HCT116 (cell line): Measurements from ENCODE around the gene DOCK4. TPM values are rescaled to one million over a fixed set of nuclear protein-coding genes. Genes with fewer than 3 reads are reported as not detected.

Experiments used
- ATAC-seq: fragments of 200-7000 bp; cut with Tn5 transposase; 2 replicates; pipeline ENCODE4 v1.9.1; 2020; ENCODE audit warnings: mild to moderate bottlenecking, moderate library complexity
- BruUV-seq: library from RNA; stranded (reverse); fragments of 400-500 nt; replicated peaks from 2 replicates; lab custom pipeline; 2021; lab: Mats Ljungman, UMichigan
- CTCF ChIA-PET: fragments of 300-600 bp; sonication (Branson Sonifier 250); formaldehyde crosslinking; loops from one replicate; lab custom pipeline; 2021; ENCODE audit warnings: antibody characterized with exemption; lab: Charles Lee
- POLR2A ChIA-PET: fragments of 300-600, 350-600 bp; sonication (Branson Sonifier 250); formaldehyde crosslinking; loops from one replicate; lab custom pipeline; 2021; ENCODE audit warnings: antibody characterized with exemption; lab: Charles Lee
- RAD21 ChIA-PET, 2 experiments: fragments of 300-600 bp; sonication (Branson Sonifier 250); formaldehyde crosslinking; loops; one replicate each; lab custom pipeline; 2023; ENCODE audit warnings: low total read pairs in 2 of 2; ENCODE audit not compliant: uncharacterized antibody in 2 of 2, unreplicated experiment in 2 of 2, low non-redundant PET in 1 of 2; lab: Charles Lee
- DNase-seq: peaks from one replicate; pipeline ENCODE4 v3.0.0-alpha.2; 2010; ENCODE audit warnings: low read depth, low spot score
- H2AFZ ChIP-seq: fragments of 200-600 bp; shearing (Covaris generic), sonication (generic); 2 replicates; pipeline ENCODE4 v1.6.1; 2017; ENCODE audit warnings: low read depth, mixed run types, mixed read lengths, antibody characterized with exemption, low read length; ENCODE audit not compliant: poor library complexity, severe bottlenecking
- H3K27ac ChIP-seq: 2 replicates; pipeline ENCODE4 v1.5.1; 2012; ENCODE audit warnings: low read depth, low read length
- H3K27me3 ChIP-seq: fragments of 200-600 bp; sonication (generic); 2 replicates; pipeline ENCODE4 v1.6.1; 2016; ENCODE audit warnings: mixed run types, low read length, mixed read lengths; ENCODE audit not compliant: insufficient read depth
- H3K36me3 ChIP-seq, 2 experiments: fragments of 200-500 bp in 1 of 2; fragments of 200-600 bp in 1 of 2; sonication (Bioruptor generic) in 1 of 2; sonication (generic) in 1 of 2; 2 replicates each; pipeline versions ENCODE4 v1.5.1 to v1.6.1; 2014 to 2016; ENCODE audit warnings: low read length in 2 of 2, inconsistent platforms in 1 of 2, mixed read lengths in 1 of 2, mixed run types in 1 of 2; ENCODE audit not compliant: insufficient read depth in 2 of 2, control insufficient read depth in 1 of 2
- H3K4me1 ChIP-seq, 2 experiments: fragments of 200-600 bp in 1 of 2; sonication (generic) in 1 of 2; 2 replicates each; pipeline versions ENCODE4 v1.5.1 to v1.6.1; 2012 to 2017; ENCODE audit warnings: low read length in 2 of 2, inconsistent platforms in 1 of 2, mild to moderate bottlenecking in 1 of 2, mixed read lengths in 1 of 2, mixed run types in 1 of 2, moderate library complexity in 1 of 2; ENCODE audit not compliant: insufficient read depth in 2 of 2, control insufficient read depth in 1 of 2
- H3K4me2 ChIP-seq: fragments of 200-600 bp; sonication (generic); 2 replicates; pipeline ENCODE4 v1.6.1; 2017; ENCODE audit warnings: mixed run types, low read length, mixed read lengths
- H3K4me3 ChIP-seq, 2 experiments: fragments of 200-600 bp in 1 of 2; sonication (generic) in 1 of 2; replicated peaks in 1 of 2; 2 replicates each; pipeline ENCODE4 v1.5.1; 2011 to 2016; ENCODE audit warnings: low read length in 2 of 2, control low read depth in 1 of 2, low read depth in 1 of 2, mild to moderate bottlenecking in 1 of 2, mixed read lengths in 1 of 2, mixed run types in 1 of 2
- H3K79me2 ChIP-seq: fragments of 200-600 bp; sonication (generic); 2 replicates; pipeline ENCODE4 v1.6.1; 2017; ENCODE audit warnings: mild to moderate bottlenecking, mixed run types, low read length, moderate library complexity, mixed read lengths; ENCODE audit not compliant: insufficient read depth
- H3K9ac ChIP-seq: fragments of 200-600 bp; sonication (generic); 2 replicates; pipeline ENCODE4 v1.6.1; 2016; ENCODE audit warnings: low read length, mixed read lengths
- H3K9me2 ChIP-seq: fragments of 200-600 bp; sonication (generic), shearing (Covaris generic); 2 replicates; pipeline ENCODE4 v1.6.1; 2017; ENCODE audit warnings: mixed run types, mild to moderate bottlenecking, moderate library complexity; ENCODE audit not compliant: insufficient read depth
- H3K9me3 ChIP-seq, 2 experiments: fragments of 200-500 bp in 1 of 2; fragments of 200-600 bp in 1 of 2; sonication (Bioruptor generic) in 1 of 2; sonication (generic) in 1 of 2; 2 replicates each; pipeline ENCODE4 v1.6.1; 2014 to 2017; ENCODE audit warnings: low read length in 2 of 2, mixed read lengths in 2 of 2, inconsistent platforms in 1 of 2, low read depth in 1 of 2, mild to moderate bottlenecking in 1 of 2, mixed run types in 1 of 2, moderate library complexity in 1 of 2; ENCODE audit not compliant: control insufficient read depth in 1 of 2, insufficient read depth in 1 of 2
- H4K20me1 ChIP-seq: fragments of 200-600 bp; sonication (generic), shearing (Covaris generic); 2 replicates; pipeline ENCODE4 v1.6.1; 2017; ENCODE audit warnings: mixed run types, mild to moderate bottlenecking, moderate library complexity; ENCODE audit not compliant: insufficient read depth
- EZH2 ChIP-seq: fragments of 200-600 bp; sonication (generic); IDR thresholded peaks from 2 replicates; pipeline ENCODE4 v1.6.1; 2017; ENCODE audit warnings: antibody characterized with exemption, mixed run types
- EZH2phosphoT487 ChIP-seq: fragments of 200-600 bp; IDR thresholded peaks from 2 replicates; pipeline ENCODE4 v1.6.1; 2018; ENCODE audit warnings: antibody characterized with exemption, borderline replicate concordance
- FOSL1 ChIP-seq: IDR thresholded peaks from 2 replicates; pipeline ENCODE4 v1.6.1; 2012; ENCODE audit warnings: low read depth
- POLR2A ChIP-seq: IDR thresholded peaks from 2 replicates; pipeline ENCODE4 v1.7.0; 2011; ENCODE audit warnings: borderline replicate concordance; ENCODE audit not compliant: insufficient read depth, insufficient read length; ENCODE audit errors: extremely low read depth
- POLR2AphosphoS5 ChIP-seq: IDR thresholded peaks from 2 replicates; pipeline ENCODE4 v1.6.1; 2011; ENCODE audit warnings: mild to moderate bottlenecking, low read depth, low read length, moderate library complexity
- RAD21 ChIP-seq: IDR thresholded peaks from 2 replicates; pipeline ENCODE4 v1.6.1; 2012; ENCODE audit warnings: low read depth, mild to moderate bottlenecking
- SIN3A ChIP-seq: IDR thresholded peaks from 2 replicates; pipeline ENCODE4 v1.6.1; 2012; ENCODE audit warnings: low read depth
- SP1 ChIP-seq: IDR thresholded peaks from 2 replicates; pipeline ENCODE4 v1.6.1; 2012; ENCODE audit warnings: low read depth
- TCF7L2 ChIP-seq: IDR thresholded peaks from 2 replicates; pipeline ENCODE4 v1.7.0; 2011; ENCODE audit warnings: borderline replicate concordance, inconsistent platforms; ENCODE audit not compliant: insufficient read depth, insufficient read length; ENCODE audit errors: extremely low read depth
- ZFX ChIP-seq: fragments of 450-650 bp; IDR thresholded peaks from 2 replicates; pipeline ENCODE4 v1.6.1; 2017
- intact Hi-C: fragments of 100-400 bp; cut with micrococcal nuclease; formaldehyde crosslinking; loops from 2 replicates; pipeline ENCODE4 v1.10.0; 2022
- total RNA-seq: library from RNA; stranded (reverse); gene quantifications from one replicate; pipeline ENCODE4 v1.2.1, GENCODE V29; 2021; ENCODE audit not compliant: unreplicated experiment
- TF ChIP-seq, protein P1 (sequence below): IDR thresholded peaks from 2 replicates; pipeline ENCODE4 v1.6.1; 2012
- TF ChIP-seq, protein P2 (sequence below), 3 experiments: fragments of 200-600 bp in 1 of 3; sonication (generic) in 1 of 3; IDR thresholded peaks in 2 of 3; conservative IDR thresholded peaks in 1 of 3; 2 replicates each; pipeline ENCODE4 v1.5.1; 2012 to 2017; ENCODE audit warnings: low read depth in 2 of 3, low read length in 2 of 3, antibody characterized with exemption in 1 of 3, borderline replicate concordance in 1 of 3, control low read depth in 1 of 3, mild to moderate bottlenecking in 1 of 3, mixed read lengths in 1 of 3, mixed run types in 1 of 3, moderate library complexity in 1 of 3; ENCODE audit not compliant: insufficient read depth in 1 of 3

DOCK4 gene
- total RNA-seq, 1 experiment from 2014 or later: 2.2 TPM

DNA sequence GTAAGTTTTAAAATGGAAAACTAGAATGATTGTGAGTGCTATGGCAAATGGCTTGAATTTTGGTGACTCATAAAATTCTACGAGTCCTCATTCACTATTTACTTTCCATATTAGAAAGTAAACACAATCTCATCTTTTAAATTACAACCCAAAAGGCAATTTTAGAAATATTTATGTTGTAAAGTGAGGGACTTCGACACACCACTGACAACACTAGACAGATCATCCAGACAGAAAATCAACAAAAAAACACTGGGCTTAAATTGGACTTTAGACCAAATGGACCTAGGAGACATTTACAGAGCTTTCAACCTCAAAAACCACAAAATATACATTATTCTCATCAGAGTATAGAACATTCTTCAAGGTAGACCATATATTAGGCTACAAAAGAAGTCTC, 30.4 kb upstream of the DOCK4 start:
- Histone ChIP-seq H3K9ac (no peak overlapping the region), H3K27ac (no peak overlapping the region), H3K36me3 (no peaks in the 10 kb centered on the region), H3K79me2 (peaks cover 3% of the 10 kb centered on the region; the same call in 1 of the 2 replicates), H3K27me3 (no peaks in the 10 kb centered on the region), H3K4me2 (no peak overlapping the region), H3K9me3 (no peaks in the 10 kb centered on the region), H2AFZ (no peak overlapping the region), H3K4me1 (peaks cover 0 to 6% of the 10 kb centered on the region in 2 experiments; a peak in 1 of 4 replicates), H4K20me1 (no peaks in the 10 kb centered on the region), H3K9me2 (no peaks in the 10 kb centered on the region), H3K4me3 (no peak overlapping the region)
- intact Hi-C loops: no loop called here
- ChIA-PET RAD21 (no interaction called here), POLR2A (no interaction called here), CTCF (no interaction called here)
- BruUV-seq: no TSS peak
- no peak for ATAC-seq
- DNase-seq: no peak
- no peak for TF ChIP-seq SP1
- no peak for TF ChIP-seq POLR2AphosphoS5
- no peak for TF ChIP-seq POLR2A
- no peak for TF ChIP-seq ZFX
- TF ChIP-seq, protein P1, sequence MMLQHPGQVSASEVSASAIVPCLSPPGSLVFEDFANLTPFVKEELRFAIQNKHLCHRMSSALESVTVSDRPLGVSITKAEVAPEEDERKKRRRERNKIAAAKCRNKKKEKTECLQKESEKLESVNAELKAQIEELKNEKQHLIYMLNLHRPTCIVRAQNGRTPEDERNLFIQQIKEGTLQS: no peak
- TF ChIP-seq TCF7L2: no peak
- no peak for TF ChIP-seq SIN3A
- TF ChIP-seq RAD21: no peak
- TF ChIP-seq, protein P2, sequence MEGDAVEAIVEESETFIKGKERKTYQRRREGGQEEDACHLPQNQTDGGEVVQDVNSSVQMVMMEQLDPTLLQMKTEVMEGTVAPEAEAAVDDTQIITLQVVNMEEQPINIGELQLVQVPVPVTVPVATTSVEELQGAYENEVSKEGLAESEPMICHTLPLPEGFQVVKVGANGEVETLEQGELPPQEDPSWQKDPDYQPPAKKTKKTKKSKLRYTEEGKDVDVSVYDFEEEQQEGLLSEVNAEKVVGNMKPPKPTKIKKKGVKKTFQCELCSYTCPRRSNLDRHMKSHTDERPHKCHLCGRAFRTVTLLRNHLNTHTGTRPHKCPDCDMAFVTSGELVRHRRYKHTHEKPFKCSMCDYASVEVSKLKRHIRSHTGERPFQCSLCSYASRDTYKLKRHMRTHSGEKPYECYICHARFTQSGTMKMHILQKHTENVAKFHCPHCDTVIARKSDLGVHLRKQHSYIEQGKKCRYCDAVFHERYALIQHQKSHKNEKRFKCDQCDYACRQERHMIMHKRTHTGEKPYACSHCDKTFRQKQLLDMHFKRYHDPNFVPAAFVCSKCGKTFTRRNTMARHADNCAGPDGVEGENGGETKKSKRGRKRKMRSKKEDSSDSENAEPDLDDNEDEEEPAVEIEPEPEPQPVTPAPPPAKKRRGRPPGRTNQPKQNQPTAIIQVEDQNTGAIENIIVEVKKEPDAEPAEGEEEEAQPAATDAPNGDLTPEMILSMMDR (IDR thresholded peaks at IDR 0.05 in 2 of 3, conservative IDR thresholded peaks at IDR 0.05 in 1 of 3; ENCODE audit: borderline replicate concordance in 1 of 3, insufficient read depth in 1 of 3, low read depth in 2 of 3, low read length in 2 of 3): no peak
- no peak for TF ChIP-seq FOSL1
- no peak for TF ChIP-seq EZH2
- TF ChIP-seq EZH2phosphoT487: no peak
